Stimulated activated CD4-positive, alpha-beta T cell treated with anti-CD3 and anti-CD28 coated beads, Interleukin-4, amount 100 ng/mL, for 48 hours (primary cell): ENCODE results near the gene SIAE.

ENCODE experiments used
- DNase-seq, 2 donors: peaks; one replicate each; pipeline ENCODE4 v3.0.0-alpha.2; 2020; ENCODE audit warnings: low read depth in 2 of 2

SIAE gene, protein sequence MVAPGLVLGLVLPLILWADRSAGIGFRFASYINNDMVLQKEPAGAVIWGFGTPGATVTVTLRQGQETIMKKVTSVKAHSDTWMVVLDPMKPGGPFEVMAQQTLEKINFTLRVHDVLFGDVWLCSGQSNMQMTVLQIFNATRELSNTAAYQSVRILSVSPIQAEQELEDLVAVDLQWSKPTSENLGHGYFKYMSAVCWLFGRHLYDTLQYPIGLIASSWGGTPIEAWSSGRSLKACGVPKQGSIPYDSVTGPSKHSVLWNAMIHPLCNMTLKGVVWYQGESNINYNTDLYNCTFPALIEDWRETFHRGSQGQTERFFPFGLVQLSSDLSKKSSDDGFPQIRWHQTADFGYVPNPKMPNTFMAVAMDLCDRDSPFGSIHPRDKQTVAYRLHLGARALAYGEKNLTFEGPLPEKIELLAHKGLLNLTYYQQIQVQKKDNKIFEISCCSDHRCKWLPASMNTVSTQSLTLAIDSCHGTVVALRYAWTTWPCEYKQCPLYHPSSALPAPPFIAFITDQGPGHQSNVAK

GRCh38 chr11:124673333-124674167 is at the start of gene SIAE, which contains the start of gene SPA17:
SIAE (minus strand) TSS chr11:124673739; CDS start chr11:124673708, 31 bp downstream.
SPA17 (plus strand) TSS chr11:124673904; CDS start chr11:124675265, 1,361 bp downstream.
- DNase-seq: peak; percentile 86 to 89

DNA sequence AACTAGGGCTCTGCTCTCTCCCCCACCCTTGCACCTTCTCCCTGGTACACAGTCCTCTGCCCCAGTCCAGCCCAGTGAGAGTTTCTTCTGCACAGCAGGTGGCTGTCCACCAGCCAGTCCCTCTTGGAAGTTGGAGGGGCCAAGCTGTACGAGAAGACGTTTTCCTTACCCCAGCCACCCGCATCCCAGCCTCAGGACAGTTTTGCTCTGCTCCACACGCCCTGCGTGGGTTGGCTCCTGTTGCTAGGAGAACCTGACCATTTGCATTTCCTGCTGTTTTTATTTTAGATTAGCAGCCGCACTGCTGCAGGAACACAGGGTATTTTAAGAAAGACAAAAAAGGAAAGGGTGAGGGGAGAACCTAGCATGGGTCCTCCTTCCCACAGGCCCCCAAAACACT is 48.6 kb upstream of the SIAE start:
- no peak for DNase-seq

- no peak for DNase-seq
Observed at GRCh38 chr11:124719534-124719933, 46.0 kb upstream of the SIAE start.

DNA sequence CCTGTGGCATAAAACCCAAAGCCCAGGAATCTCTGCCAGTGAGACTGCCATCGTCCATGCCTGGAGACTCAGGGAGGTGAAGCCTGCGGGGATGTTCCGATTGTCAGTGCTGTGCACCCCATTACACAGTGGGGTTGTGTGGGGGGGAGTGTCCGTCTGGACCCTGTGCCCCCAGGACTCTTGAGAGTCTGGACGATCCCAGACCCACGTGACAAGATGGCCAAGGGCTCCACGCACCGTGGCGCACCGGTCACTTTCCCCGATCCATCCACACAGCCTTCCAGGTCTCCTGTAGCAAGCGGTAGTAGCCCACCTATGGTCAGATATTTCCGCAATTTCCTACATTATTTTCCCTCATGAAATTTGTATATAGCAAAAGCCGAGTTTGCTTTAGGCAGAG is 45.3 kb upstream of the SIAE start:
- DNase-seq: no peak

- peak in 1 of 2 donors; percentile 4 for DNase-seq
Observed at GRCh38 chr11:124717786-124718651, 44.5 kb upstream of the SIAE start.

GRCh38 chr11:124717421-124717785 is 43.9 kb upstream of the SIAE start:
- no peak for DNase-seq

- no peak for DNase-seq
Observed at GRCh38 chr11:124716591-124716990, 43.1 kb upstream of the SIAE start.

- DNase-seq: no peak
Observed at GRCh38 chr11:124712392-124712791, 38.9 kb upstream of the SIAE start.

DNA sequence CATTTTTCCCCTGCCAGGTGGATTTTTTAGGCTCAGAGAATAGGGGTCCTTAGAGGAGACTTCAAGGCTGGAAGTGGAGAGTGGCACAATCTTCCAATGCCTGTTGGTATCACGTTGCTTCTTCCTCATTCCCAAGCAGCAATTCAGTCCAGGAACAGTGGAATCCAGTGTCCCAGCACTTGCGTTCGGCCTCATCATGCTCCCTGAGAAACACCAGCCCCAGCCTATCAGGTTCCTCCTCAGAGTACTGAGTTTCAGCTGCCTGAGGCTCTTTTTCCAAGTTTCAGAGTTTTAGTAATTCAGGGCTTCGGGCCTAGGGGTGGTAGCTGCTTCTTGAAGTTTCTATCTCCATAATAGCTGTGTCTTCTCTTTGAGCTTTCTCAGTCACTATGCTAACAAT is 34.3 kb upstream of the SIAE start:
- DNase-seq: no peak

- DNase-seq: no peak
Observed at GRCh38 chr11:124700028-124700427, 26.5 kb upstream of the SIAE start.

DNA sequence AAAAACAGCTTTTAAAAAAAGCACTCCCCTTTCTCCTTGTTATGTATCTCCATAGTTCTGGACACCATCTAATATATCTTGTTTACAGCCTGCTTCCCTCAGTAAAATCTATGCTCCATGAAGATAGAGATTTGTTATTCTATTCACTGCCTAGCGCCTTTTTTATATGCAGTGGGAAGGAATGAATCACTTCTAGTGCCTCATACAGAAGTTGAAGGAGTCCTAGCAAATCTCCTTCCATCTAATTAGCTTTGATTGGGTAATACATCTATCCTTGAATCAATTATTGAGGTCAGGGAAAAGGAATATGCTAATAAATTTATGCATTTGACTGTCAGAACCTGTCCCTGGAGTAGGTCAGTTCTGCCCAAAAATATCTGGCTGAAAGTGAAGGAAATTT is 26.0 kb upstream of the SIAE start:
- no peak for DNase-seq

GRCh38 chr11:124693142-124693541 is 19.6 kb upstream of the SIAE start:
- DNase-seq: no peak

DNA sequence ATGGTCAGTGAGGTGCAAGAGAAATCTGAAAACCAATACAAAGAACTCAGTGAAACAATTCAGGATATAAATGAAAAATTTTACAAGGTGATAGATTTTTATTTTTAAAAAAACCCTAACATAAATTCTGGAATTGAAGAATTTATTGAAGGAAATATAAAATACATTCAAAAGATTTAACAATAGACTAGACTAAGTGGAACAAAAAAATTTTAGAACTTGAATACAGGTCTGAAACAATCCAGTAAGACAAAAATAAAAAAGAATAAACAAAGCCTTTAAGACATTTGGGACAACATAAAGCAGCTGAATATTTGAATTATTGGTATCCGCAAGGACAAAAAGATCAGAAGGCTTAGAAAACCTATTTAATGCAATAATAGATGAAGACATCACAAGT is 8.9 kb upstream of the SIAE start:
- DNase-seq: no peak

- no peak for DNase-seq
Observed at GRCh38 chr11:124681421-124681820, 7.9 kb upstream of the SIAE start.

GRCh38 chr11:124678416-124678815 is 4.9 kb upstream of the SIAE start:
- no peak for DNase-seq

GRCh38 chr11:124676386-124676785 is 2.8 kb upstream of the SIAE start:
- DNase-seq: no peak

GRCh38 chr11:124674571-124674970 is 1.0 kb upstream of the SIAE start:
- no peak for DNase-seq

- no peak for DNase-seq
Observed at GRCh38 chr11:124674168-124674517, 604 bp upstream of the SIAE start.

DNA sequence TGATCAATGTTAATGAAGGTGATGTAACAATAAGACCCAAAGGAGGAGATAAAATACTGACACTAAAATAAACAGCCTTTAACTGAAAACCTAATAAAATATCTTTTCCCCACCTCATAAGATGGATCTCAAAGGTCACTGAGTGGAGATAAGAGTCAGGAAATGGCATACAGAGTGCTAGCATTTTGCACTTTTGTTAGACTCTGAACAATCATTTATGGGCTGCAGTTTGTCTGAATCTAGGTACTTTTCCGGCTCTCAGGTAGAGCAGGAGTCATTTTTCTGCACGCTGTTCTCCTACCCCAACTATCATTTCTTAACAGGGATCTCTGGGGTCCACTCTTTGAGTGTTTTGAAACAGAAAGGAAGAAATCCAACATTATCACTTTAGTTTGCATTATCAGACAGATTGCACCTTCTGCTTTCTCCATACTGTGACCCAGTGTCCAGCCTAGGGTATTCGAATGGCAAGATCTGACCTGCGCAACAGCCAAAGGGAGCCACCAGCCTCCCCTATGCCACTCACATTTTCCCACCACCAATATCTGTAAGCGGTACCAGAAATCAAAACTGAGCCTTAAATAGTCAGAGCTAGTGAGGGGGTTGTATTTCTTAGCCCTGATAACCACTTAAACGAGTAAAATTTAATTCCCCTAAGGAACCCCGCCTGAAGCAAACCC is 863 bp downstream of the SIAE start:
- DNase-seq: no peak

DNA sequence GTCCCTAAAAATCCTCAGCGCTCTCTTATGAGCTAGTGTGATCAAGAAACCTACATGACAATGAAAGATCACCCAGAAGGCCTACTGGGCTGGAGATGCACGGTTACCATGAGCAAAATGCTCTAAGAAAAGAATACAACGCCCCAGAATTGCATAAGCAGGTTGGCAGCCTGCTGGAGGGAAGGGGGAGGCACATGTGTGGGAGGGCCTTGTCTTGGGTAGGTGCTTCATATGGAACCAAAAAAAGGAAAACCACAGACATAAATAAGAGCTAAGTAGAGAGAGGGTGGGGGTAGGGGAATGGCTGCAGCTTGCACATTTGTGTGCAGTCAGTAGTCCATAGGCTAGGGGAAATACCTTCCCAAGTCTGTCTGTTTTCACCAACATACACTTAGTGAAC is 2.8 kb downstream of the SIAE start:
- DNase-seq: no peak

- peak in 1 of 2 donors; percentile 24 for DNase-seq
Observed at GRCh38 chr11:124669193-124669592, 4.3 kb downstream of the SIAE start.
